ENCODE data around the gene CLSTN1.
"Not testable (repeated sequence)": the region's sequence is repeated elsewhere in the genome, so short reads cannot be mapped to it uniquely, and the experiment has no call there.

Gene CLSTN1

DNA sequence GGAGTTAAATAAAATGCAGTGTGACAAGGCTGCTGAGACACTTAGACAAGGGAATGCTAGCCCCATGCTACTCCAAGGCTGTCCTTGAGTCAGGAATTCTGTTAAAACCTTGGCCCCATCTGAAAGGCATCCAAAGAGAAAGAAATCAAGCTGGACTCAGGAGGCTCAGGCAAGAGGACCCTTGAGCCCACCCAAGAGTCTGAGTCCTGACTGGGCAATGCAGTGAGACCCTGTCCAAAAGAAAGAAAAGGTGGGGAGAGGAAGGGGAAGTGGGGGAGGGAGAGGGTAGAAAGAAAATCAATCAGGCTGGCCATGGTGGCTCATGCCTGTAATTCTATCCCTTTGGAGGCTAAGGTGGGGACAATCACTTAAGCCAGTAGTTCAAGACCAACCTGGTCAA is 26.7 kb downstream of the CLSTN1 start:
- no peak for DNase-seq (ENCODE audit: low read depth)

DNA sequence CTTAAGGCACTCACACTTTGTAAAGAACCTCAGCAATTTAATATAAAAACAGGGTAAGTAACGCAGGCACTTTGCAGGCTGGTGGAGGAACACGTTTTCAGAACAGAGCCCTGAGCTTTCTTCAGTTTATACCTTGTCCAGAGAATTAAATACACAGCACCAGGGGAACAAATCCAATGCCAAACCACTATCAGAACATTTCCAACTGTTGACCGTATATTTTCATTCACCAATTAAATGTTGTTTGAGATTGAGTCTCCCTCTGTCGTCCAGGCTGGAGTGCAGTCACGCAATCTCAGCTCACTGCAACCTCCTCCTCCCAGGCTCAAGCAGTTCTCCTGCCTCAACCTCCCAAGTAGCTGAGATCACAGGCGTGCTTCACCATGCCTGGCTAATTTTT is 29.7 kb downstream of the CLSTN1 start:
- no peak for DNase-seq (ENCODE audit: low read depth)

DNA sequence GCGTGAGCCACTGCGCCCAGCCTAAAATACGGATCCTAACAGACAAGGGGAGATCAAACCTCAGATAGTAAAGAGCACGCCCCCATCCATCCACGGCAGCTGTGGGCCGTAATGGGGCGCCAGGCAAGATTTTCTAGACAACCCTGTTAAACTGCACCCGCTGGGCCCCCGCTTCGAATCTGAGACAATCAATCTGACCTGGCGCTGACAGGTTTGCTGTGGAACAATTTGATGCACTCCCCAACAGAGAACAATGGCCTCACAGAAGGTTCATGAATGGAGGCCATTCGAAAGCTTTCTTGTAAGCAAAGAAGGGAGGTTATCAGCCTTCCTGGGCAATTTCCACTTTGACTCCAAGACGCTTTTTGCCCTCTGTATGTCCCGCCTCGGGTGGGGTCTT is 30.5 kb downstream of the CLSTN1 start:
- DNase-seq (ENCODE audit: low read depth), result no peak

DNA sequence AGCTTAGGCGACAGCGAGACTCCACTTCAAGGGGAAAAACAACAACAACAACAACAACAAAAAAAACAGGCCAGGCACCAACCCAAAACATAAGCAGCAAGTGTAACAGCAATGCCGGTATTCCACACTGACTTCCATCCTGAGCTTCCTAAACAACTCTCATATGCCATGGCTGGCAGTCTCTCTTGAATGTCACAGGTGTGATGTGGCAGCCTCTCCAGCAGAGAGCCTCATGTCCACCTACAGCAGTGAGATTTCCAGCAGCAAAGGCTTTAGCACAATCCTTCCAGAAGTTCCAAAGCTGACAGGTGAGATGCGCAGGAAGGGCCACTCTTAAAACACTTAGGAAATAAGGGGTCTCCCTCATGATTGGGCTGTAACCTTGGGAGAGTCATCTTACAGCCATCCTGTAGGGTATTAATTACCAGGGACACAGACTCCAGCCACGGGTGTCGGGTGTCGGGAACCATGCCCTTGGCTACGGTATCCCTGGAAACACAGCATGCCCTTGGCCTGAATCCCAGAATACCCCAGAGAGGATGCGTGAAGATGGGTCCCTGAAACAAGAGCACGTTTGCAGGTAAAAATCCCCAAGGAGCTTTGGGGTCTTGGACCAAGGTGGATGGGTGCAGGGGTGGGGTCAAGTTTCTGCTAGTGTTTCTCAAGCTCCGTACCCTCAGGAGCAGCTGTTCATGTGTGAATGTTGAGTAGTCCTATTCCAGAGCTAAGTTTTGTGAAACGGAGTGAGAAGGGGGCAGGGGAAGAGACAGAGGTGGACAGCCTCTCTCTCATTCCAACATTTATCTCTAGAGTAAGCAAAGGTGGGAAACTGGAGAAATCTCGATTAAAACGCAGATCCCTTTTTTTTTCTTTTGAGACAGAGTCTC is 31.4 kb downstream of the CLSTN1 start:
- DNase-seq (ENCODE audit: low read depth), result no peak

DNA sequence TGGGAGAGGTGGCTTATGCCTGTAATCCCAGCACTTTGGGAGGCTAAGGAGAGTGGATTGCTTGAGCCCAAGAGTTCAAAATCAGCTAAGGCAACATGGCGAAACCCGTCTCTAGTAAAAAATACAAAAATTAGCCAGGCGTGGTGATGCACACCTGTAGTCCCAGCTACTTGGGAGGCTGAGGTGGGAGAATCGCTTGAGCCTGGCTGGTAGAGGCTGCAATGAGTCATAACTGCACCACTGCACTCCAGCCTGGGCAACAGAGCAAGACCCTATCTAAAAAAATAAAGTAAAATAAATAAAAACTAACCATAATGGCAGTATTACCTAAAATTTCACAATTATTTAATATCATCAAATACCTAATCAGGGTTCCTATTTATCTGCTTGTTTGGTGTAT is 34.1 kb downstream of the CLSTN1 start:
- not testable (repeated sequence) for DNase-seq (ENCODE audit: low read depth)

DNA sequence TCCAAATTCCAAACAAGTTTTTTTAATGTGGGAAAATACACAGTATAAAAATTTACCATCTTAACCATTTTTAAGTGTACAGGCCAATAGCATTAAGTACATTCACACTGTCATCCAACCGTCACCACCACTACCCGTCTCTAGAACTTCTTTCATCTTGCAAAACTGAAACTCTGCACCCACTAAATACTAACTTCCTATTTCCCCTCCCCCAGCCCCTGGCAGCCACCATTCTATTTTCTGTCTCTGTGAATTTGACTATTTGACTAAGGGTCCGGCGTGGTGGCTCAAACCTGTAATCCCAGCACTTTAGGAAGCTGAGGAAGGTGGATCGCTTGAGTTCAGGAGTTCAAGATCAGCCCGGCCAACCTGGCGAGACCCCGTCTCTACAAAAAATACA is 36.1 kb downstream of the CLSTN1 start:
- no peak for DNase-seq (ENCODE audit: low read depth)

DNA sequence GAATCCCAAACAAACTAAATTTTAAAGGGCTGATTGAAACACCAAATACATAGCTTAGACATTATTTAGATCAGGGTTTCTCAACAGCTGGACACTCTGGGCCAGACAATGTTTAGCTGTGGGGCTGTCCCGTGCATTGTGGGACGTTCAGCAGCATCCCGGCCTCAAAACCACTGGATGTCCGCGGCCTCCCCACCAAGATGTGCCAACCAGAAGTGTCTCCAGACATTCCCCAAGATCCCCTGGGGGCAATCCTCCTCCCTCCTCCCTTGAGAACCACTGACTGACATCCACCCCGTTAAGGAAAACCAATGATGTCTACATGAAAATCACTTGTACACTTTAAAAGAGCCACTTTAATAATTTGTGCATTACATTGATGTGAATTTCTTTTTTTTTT is 38.4 kb downstream of the CLSTN1 start:
- DNase-seq (ENCODE audit: low read depth), result no peak

DNA sequence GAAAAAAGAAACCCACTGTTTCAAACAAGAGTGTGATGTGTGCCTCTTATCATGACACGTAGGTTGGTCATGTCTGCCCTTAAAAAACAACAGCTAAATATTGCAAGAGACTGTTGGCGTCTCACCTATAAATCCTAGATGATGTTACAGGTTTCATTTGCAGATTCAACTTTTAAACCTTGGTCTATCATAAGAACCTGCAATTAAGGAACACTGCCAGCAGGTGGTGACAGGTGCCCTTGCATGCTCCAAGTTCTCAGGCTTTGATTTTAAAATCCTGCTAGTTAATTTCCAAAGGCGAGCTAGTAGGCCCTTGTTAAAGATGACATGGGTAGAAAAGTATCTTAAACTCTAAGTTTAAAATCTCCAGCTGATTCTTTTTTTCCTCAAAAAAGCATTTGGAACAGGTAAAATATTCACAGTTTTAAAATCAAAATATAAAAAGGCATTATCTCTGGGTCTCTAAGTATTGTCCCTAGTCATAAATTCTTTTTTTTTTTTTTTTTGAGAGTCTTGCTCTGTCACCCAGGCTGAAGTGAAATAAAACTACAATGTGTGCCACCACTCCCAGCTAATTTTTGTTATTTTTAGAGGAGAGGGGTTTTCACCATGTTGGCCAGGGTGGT is 39.1 kb downstream of the CLSTN1 start:
- peak; percentile 35 for DNase-seq (ENCODE audit: low read depth)

DNA sequence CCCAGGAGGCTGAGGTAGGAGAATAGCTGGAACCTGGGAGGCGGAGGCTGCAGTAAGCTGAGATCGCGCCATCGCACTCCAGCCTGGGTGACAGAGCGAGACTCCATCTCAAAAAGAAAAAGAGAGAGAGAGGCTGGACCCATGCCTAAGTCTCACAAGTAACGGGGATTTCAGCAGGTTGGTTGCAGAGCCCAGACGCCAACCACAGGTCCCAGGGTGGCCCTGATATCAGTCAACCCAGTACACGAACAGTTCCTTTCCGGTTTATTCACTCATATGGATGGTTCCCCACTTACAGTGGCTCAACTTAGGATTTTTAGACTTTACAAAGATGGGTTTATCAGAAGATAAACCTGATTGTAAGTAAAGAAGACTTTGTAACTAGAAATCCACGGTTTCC is 40.9 kb downstream of the CLSTN1 start:
- DNase-seq (ENCODE audit: low read depth), result no peak

DNA sequence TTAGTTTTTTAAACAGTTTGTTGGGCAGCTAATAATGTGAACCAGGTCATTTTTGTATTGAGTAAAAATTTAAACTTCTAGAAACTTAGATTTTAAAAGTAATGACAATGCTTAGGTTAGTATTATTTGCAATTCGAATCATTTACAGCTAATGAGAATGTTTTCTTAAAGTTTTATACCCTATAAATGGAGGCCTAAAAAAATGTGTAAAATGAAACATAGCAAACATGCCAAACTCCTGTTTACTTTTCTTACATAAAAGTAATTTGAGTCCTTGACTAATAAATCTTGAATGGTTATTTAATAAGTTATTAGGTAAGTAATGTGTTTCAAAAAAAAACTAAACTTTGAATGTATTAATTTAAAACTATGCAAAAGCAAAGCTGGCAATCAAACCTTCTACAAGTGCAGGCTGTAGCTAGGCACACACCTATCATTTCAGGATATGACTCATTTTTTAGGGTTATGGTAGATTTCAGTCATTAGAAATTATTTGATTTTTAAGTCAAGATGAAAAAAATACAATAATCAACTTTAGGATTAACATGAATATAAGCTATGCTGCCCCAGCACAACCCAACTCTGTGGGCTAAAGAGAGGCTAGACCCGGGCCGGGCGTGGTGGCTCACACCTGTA is 41.5 kb downstream of the CLSTN1 start:
- DNase-seq (ENCODE audit: low read depth), result no peak

DNA sequence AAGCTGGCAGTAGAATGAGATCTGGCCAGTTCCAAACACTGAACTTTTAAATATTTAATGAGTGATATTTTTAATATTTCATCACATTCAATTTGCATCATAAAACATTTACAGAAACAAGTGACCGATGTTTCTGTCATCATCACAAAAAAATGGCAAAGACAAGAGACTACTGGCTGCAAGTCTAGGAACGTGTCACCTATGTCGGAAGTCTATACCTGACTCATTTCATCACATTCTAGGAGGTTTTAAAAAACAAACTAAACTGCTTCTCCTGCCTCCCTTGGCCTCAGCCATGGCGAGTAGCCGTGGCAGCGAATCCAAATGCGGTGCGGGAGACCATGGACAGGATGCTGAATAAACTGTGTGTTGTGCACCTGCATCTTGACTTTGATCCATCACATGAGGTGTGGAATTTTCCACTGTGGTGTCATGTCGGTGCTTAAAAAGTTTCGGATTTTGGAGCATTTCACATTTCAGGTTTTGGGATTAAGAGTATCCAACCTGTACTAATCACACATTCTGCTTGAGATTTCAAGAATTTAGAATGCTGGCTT is 43.1 kb downstream of the CLSTN1 start:
- DNase-seq (ENCODE audit: low read depth), result no peak

DNA sequence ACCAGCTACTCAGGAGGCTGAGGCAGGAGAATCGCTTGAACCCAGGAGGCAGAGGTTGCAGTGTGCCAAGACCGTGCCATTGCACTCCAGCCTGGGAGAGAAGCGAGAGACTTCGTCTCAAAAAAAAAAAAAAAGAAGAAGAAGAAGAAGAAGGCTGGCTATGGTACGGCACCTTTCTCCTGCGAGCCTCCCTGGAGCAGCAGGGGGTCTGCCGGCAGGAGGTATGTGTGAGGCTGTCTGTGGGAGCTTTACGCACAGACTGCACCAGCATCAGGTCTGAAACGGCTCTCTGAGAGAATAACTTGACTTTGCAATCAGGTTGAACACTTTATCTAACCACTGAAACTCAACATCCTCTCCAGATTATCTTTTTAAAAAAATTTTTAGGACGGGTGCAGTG is 44.9 kb downstream of the CLSTN1 start:
- no peak for DNase-seq (ENCODE audit: low read depth)

DNA sequence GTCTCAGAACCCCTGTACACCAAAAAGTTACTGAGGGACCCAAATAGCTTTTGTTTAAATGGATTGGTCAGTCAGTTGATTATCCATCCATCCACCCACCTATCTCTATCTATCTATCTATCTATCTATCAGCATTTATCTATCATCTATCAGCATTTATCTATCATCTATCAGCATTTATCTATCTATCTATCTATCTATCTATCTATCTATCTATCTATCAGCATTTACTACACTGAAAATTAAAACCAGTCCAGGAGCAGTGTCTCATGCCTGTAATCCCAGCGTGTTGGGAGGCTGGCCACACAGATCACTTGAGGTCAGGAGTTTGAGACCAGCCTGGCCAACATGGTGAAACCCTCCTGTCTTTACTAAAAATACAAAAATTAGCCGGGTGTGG is 47.1 kb downstream of the CLSTN1 start:
- no peak for DNase-seq (ENCODE audit: low read depth)

DNA sequence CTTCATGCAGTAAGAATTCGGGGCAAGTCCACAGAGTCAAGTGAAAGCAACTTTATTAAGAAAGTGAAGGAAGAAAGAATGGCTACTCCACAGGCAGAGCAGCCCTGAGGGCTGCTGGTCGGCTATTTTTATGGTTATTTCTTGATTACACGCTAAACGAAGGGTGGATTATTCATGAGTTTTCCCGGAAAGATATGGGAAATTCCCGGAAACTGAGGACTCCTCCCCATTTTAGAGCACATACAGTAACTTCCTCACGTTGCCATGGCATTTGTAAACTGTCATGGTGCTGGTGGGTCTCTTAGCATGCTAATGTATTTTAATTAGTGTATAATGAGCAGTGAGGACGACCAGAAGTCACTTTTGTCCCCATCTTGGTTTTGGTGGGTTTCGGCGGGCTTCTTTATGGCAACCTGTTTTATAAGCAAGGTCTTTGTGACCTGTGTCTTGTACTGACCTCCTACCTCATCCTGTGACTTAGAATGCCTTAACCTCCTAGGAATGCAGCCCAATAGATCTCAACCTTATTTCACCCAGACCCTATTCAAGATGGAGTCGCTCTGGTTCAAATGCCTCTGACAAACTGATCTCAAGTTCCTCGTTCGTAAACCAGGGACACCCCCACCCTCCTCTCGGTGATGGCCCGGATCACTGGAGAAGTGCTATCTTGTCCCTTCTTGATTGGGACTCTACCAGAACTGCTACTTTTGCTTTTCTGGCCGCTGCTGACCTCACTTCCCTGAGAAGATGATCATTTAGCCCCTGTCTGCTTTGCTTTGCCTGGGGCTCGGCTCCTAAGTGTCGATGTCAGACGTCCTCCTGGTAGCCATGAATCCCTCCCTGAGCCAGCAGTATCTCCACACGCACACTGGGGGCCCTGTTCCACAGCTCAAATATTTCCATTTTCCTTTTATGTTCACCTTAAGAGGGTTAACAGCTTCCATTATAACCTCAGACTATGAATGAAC is 48.8 kb downstream of the CLSTN1 start:
- no peak for DNase-seq (ENCODE audit: low read depth)

DNA sequence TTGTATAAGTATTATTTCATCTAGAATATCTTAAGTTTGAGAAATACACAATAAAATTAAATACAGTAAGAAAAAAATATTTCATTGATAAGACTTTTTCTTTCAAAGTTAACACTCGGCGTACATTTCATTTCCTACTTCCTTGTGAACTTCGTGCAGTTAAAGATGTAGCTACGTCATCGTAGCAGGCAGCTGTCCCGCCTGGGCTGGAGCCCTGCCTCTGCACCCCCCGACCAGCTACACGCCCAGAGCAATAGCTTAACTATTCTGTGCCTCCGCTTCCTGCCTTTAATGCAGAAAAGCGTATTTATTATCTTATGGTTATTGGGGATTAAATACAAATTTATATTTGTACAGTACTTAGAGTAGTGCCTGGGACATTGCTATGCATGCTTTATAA is 53.5 kb downstream of the CLSTN1 start:
- no peak for DNase-seq (ENCODE audit: low read depth)

DNA sequence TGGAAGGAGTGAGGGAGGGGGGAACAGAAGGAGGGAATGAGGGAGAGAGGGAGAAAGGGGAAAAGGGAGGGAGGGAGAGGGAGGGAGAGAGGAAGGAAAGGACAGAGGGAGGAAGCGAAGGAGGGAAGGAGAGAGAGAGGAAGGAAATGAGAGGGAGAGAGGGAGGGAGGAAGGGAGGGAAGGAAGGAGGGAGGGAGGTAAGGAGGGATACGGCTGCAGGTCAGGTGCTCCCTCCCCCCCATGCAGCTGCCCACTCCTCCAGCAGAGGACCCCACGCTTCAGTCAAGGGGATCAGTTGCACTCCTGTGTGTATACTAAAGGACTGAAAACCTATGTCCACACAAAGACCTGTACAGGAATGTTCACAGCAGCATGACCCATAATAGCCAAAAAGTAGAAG is 54.8 kb downstream of the CLSTN1 start:
- DNase-seq (ENCODE audit: low read depth), result no peak

DNA sequence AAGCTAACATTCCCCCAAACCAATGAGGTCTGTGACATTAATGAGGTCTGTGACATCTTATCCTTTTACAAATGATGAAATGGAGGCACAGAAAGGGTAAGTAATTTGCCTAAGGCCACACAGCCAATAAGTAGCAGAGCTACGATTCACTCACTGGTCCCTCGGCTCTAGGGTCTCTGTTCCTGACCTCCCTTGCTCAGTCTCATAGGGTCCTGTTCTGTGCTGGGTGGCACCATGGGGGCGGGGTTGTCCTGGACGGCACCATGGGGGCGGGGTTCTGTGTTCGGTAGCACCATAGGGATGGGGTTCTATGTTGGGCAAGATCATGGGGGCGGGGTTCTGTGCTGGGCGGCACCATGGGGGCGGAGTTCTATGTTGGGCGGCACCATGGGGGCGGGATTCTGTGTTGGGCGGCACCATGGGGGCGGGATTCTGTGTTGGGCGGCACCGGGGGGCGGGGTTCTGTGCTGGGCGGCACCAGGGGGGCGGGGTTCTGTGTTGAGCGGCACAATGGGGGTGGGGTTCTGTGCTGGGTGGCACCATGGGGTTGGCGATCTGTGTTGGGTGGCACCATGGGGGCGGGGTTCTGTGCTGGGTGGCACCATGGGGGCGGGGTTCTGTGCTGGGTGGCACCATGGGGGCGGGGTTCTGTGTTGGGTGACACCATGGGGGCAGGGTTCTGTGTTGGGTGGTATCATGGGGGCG is 55.6 kb downstream of the CLSTN1 start:
- DNase-seq (ENCODE audit: low read depth), result peak; percentile 5

DNA sequence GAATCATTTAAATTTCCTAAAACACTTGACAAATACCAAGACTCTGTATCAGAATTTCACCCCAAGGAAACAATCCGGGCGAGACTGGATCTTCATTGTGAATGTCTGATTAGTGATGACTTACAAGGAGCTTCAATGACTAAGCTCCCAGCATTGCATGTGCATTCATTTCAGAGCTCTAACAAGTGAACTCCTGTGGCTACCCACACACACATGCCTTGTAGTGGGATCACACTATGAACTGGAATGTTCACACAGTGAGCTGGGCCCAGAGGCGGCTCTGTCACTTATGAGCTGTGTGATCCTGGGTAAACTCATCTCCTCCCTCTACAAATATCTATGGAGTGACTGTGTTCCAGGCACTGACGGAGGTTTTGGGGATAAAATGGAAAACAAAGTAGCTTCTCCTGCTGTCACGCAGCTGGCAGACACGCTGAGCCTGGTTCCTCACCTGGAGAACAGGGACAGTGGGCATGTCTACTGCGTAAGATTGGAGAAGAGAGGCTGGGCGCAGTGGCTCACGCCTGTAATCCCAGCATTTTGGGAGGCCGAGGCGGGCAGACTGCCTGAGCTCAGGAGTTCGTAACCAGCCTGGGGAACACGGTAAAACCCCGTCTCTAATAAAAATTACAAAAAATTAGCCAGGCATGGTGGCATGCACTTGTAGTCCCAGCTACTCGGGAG is 56.9 kb downstream of the CLSTN1 start:
- DNase-seq (ENCODE audit: low read depth), result no peak

DNA sequence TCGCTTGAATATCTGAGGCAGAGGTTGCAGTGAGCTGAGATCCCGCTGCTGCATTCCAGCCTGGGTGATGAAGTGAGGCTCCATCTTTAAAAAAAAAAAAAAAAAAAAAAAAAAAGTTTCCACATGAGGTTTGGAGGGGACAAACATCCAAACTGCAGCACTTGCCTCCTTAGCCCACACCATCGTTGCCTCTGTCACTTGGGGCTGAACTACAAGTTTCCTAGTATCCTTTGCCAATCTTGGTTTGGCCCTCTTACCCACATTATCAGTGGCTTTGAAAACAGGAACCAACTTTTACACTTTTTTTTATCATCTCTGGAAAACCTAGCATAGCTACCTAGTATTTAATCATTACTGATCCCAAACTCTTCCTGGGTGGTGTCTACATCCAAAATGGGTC is 59.2 kb downstream of the CLSTN1 start:
- DNase-seq (ENCODE audit: low read depth), result no peak

DNA sequence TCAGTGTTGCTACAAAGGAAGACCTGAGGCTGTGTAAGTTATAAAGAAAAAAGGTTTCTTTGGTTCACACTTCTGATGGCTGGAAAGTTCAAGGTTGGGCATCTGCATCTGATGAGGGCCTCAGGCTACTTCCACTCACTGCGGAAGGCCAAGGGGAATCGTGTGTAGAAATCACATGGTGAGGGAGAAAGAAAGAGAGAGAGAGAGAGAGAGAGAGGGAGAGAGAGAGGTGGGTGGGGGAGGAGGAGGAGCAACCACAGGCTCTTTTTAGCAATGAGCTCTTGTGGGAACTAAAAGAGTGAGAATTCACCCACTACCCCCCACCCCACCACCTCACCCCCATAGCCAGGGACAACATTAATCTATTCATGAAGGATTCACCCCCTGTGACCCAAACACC is 59.9 kb downstream of the CLSTN1 start:
- no peak for DNase-seq (ENCODE audit: low read depth)

DNA sequence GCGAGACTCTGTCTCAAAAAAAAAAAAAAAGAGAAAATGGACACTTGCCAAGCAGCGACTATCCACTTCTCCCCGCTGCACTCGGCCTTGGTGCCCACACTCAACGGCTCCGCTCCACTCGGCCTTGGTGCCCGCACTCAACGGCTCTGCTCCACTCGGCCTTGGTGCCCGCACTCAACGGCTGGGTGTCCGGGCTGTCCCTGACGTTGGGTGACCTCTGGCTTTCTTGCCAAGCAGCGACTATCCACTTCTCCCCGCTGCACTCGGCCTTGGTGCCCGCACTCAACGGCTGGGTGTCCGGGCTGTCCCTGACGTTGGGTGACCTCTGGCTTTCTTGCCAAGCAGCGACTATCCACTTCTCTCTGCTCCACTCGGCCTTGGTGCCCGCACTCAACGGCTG is 61.3 kb downstream of the CLSTN1 start:
- DNase-seq (ENCODE audit: low read depth), result not testable (repeated sequence)
